Stimulated activated CD4-positive, alpha-beta T cell treated with anti-CD3 and anti-CD28 coated beads, Interleukin-2, amount 100 ng/mL, for 48 hours (primary cell): ENCODE data around the gene GLI2.
A peak's percentile ranks its signal among the peaks of the same experiment; 100 is the strongest.

Experiments used
- DNase-seq, 2 donors: peaks; one replicate each; pipeline ENCODE4 v3.0.0-alpha.2; 2020

GLI2 gene

DNA sequence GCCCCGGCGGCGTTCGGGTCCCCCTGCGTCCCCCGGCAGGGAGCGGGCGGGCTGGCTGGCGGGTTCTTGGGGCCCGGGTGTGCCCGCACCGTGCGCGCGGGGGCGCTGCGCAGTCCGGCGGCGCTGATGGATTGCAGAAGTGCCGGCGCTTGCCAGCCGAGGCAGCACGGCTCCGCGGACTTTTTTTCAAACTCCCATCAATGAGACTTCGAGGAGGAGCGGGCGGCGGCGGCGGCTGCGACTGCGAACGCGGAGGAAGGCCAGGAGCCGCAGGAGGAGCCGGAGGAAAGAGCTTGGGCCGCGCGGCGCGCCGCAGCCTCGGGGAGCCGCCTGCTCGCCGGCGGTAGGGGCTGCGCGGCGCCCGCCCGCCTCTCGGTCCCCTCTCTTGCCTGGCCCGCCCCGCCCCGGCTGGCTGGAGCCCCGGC lies at the start of gene GLI2:
GLI2 (plus strand) TSS at position 123 of the 425 bp plus-strand sequence. CDS start 61,453 bp downstream, outside the sequence.
- DNase-seq: peak; percentile 29

- no peak for DNase-seq
Measured at GRCh38 chr2:120685974-120686297, 49.7 kb upstream of the GLI2 start.

DNA sequence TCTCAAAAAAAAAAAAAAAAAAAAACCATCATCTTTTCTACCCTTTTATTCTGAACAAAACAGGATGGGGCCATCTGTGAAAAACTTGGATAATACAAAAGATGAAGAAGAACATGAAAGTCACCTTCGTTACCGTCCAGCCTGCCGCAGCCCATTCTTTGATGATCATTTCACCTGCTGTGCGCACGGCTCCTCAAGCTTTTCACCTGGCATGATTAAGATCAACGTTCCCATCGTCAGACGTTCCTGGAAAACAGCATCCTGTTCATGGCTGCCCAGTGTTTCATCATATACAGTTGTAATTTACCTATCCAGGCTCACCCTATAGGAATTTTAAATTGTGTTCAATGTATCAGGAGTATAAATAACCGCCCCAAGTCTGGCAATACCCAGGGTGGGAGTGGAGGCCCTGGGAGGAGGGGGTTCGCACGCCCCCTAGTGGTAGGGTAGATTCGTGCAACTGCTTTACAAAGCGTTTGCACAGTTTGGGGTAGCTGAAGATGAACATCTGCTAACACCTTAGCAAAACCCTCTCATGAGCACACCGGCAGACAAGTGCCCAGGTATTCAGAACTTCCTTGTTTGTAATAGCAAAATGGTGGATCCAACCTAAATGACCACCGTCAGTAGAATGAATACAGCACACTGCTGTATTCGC lies 49.0 kb upstream of the GLI2 start:
- peak in 1 of 2 donors; percentile 11 for DNase-seq

DNA sequence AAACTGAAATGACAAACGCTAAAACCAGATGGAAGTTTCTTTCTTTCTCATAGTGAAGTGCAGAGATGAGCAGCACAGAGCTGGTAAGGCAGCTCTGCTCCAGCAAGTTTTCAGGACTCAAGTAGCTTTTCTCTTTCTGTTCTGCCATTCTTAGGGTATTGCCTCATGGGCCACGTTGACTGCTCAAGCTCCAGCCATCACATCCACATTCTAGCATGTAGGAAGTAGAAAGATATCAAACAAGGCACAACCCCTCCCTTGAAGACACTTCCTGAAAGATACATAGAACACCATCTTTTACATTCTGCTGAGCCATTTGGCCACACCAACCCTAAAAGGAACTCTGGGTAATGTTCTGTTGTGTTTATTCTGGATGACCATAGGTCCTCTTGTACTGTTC lies 48.5 kb upstream of the GLI2 start:
- DNase-seq: no peak

- no peak for DNase-seq
Measured at GRCh38 chr2:120690521-120690920, 45.1 kb upstream of the GLI2 start.

GRCh38 chr2:120691410-120691809 lies 44.3 kb upstream of the GLI2 start:
- no peak for DNase-seq

GRCh38 chr2:120692691-120693090 lies 43.0 kb upstream of the GLI2 start:
- no peak for DNase-seq

GRCh38 chr2:120693121-120693520 lies 42.5 kb upstream of the GLI2 start:
- DNase-seq: no peak

DNA sequence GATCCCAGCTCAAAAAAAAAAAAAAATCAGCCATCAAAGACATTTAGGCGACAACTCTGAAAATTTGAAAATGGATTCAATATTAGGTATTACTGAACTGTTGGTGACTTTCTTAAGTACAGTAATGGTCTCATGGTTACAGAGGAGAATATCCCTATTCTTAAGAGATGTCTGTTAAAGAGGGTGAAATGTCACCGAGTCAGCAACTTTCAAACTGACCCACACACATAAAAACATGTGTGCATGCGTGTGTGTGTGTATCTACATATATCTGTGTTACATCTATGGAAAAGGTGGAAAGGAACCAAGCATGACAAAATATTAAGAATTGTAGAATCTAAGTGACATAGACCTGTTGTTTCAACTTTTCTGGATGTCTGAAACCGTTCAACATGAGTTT lies 41.6 kb upstream of the GLI2 start:
- no peak for DNase-seq

DNA sequence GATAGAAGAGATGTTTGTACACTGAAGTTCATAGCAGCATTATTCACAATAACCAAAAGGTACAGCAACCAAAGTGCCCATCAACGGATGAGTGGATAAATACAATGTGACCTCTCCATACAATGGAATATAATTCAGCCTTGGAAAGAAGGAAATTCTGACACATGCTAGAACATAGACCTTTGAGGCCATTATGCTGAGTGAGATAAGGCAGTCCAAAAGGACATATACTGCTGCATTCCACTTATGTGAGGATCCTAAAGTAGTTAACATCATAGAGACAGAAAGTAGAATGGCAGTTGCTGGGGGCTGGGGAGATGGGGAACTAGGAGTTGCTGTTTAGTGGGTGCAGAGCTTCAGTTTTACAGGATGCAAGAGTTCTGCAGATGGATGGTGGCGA lies 38.2 kb upstream of the GLI2 start:
- no peak for DNase-seq

DNA sequence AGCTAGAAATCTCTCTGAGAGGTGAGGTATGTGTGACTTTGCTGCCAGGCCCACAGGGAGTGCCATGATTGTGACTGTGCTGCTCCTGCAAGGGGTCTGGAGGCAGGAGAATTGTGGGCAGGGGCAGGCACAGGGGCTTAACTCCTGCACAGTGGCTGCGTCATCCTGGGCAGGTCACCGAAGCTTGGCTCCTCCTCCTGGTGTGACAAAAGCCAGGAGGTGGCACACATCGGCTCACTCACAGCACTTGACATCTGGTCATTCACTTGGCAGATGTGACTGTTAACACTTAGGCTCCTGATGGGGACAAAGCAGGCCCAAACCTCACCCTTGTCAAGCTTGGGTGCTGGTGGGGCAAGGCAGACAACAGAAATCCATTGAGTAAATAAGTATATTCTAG lies 36.4 kb upstream of the GLI2 start:
- DNase-seq: no peak

- no peak for DNase-seq
Measured at GRCh38 chr2:120700659-120701058, 35.0 kb upstream of the GLI2 start.

DNA sequence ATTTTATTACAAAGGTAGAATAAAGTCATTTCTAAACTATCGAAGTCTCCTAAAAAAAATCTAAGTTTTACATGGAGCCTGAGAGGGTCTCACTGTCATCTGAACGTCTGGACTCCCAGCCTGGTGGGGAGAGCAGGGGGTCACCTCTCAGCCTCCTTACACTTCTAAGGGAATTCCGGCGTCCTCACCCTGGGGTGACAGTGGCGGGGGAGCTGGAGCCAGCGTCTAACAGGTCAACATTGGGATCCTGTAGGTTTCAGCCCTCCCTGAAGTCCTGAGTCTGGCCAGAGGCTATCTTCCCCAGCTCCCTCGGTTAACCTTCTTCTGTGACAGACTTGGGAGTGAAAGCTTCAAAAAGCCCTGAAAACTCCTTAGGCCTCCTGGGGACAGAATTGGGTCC lies 34.6 kb upstream of the GLI2 start:
- no peak for DNase-seq

DNA sequence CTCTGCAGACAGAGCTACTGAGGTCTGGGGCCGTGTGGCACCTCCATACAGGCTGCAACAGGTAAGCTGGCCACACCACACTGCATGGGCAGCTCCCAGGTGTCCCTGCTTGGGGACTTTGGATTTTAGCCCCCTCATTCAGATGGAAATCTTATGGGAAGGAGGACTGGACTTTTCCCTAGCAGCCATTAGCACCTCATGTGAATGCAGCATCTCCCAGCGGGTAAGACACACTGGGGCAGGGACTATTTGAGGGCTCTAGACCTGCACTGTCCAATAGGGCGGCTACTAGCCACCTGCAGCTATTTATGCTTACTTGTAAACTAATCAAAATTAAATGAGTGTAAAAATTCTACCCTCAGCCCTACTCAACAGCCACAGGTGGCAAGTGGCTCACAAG lies 34.2 kb upstream of the GLI2 start:
- no peak for DNase-seq

- no peak for DNase-seq
Measured at GRCh38 chr2:120702061-120702460, 33.6 kb upstream of the GLI2 start.

- no peak for DNase-seq
Measured at GRCh38 chr2:120702801-120703200, 32.9 kb upstream of the GLI2 start.

DNA sequence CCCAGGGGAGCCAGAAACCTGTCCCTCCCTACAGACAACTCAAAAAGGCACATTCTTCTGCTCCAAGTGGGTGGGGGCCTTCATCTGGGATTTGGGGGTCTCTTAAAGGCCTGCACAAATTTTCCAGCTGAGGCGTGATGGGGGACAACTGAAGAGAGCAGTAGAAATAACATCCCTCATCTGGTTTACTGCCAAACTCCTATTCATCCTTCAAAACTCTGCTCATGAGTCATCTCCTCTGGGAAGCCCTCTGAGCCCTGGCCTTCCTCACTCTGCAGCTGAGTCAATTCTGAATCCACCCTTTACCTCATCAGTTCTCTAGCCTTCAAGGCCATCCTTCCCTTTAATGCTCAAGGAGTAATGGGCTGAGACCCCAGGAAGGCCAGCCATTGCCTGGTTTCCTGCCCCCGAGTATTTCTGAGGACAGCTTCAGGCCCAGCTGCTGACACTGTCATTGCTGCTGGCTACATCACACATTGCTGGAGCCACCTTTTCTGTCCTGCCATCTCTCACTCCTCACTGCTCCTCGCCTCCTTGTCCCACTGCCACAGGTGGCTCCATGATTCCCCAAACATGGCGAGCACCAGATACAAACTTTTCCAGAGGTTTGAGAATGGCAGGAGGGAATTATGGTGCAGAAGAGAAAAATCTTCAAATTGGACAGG lies 32.2 kb upstream of the GLI2 start:
- DNase-seq: no peak

DNA sequence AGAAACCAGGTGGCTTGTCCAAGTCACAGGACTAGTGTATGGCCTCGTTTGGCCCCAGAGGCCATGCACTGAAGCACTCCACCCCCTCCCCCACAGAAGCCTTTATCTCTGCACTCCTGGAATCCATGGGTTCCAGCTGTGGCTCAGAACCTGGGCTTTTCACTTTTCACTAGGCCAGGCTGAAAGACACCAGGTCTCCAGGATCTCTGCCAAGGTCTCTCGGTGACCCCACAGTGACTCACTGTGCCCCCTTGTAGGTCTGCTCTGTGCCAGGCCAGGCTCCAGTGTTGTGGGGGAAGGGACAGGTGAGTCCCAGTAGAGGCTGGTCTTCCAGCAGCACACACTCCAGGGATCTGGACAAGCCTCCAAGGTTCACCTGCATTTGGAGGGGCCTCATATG lies 31.0 kb upstream of the GLI2 start:
- no peak for DNase-seq

GRCh38 chr2:120707816-120708215 lies 27.9 kb upstream of the GLI2 start:
- no peak for DNase-seq

DNA sequence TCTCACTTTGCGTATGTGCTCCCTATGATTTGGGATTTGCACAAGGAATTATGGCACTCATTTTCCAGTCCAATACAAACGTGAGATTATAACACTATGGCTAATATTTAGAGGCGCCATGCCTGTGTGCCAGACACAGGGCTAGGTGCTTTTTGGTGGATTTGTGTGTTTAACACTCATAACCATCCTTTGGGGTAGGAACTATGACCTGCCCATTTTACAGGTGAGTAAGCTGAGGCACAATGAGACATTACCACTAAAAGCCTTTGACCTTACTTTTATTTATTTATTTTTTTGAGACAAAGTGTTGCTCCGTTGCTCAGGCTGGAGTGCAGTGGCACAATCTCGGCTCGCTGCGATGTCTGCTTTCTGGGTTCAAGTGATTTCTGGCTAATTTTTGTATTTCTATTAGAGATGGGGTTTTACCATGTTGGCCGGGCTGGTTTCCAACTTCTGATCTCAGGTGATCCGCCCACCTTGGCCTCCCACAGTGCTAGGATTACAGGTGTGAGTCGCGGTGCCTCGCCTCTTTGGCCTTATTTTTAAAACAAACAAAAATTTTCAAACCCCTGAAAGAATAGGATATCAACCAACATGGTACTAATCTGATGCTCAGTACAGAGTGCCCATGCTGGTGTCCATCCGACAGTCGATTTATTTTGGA lies 26.6 kb upstream of the GLI2 start:
- no peak for DNase-seq

- no peak for DNase-seq
Measured at GRCh38 chr2:120709608-120710041, 26.0 kb upstream of the GLI2 start.

DNA sequence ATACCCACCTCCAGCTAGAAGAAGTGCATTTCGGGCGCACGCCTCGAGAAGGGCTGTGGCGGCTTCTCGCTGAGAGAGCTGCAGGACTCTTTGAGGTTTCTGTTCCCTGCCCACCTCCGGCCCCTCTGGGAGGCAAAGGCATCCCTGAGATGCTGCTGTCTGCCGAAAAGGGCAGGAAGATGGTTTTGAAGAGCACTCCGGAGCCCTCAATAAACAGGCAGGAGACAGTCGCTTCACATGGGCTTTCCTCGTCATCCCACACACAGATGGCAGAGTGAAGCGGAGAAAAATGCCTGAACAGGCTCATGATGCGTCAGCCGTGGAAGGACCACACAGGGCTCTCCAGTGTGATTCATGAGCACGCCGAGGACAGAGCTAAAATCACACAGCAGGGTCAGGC lies 25.4 kb upstream of the GLI2 start:
- DNase-seq: no peak

- no peak for DNase-seq
Measured at GRCh38 chr2:120711694-120712093, 24.0 kb upstream of the GLI2 start.

- no peak for DNase-seq
Measured at GRCh38 chr2:120712180-120712681, 23.4 kb upstream of the GLI2 start.
